HG03103 (cell line): ENCODE results near the gene FCHSD1.
"Not testable (repeated sequence)": the region's sequence is repeated elsewhere in the genome, so short reads cannot be mapped to it uniquely, and the experiment has no call there.

Source experiments
- ATAC-seq: cut with Tn5 transposase; IDR thresholded peaks from one replicate; pipeline ENCODE4 v1.9.1; 2021; ENCODE audit warnings: low read depth; ENCODE audit not compliant: unreplicated experiment

The FCHSD1 gene

DNA sequence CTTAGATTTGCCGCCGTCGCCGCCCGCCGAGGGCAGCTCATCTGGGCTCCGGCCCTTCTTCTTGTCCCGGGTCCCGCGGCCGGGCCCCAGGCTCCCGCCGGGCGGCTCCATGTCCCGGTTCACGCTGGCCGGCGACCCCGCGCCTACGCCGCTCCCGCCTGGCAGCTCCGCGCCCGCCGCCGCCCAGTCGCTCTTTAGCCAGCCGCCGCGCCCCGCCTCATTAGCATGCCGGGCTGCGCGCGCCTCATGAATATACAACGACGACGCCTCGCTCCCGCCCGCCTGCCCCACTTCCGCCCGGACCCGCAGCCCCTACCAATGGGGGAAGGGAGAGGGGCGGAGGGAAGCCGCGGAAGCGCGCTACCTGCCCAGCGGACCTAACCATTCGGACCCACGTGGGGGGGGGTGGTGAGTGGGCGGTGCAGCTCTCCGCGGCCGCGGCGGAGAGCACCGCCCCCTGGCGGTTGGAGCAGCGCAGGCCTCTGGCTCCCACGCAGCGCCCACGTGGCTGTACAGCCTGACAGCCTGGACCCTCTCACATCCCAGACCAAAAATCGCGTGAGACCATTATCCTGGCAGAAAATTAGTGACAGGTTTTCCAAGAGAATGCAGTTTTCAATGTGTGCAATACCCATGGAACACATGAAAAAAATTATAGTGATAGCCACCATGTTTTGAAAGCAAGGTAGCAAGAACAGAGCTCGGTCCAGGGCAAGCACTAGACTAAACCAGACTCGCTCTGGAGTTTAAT, 32.2 kb downstream of the FCHSD1 start, which contains the start of gene DIAPH1:
DIAPH1 (minus strand) TSS at position 197 of the 751 bp plus-strand sequence; CDS start at position 111, 86 bp downstream.
- ATAC-seq = peak; percentile 79

DNA sequence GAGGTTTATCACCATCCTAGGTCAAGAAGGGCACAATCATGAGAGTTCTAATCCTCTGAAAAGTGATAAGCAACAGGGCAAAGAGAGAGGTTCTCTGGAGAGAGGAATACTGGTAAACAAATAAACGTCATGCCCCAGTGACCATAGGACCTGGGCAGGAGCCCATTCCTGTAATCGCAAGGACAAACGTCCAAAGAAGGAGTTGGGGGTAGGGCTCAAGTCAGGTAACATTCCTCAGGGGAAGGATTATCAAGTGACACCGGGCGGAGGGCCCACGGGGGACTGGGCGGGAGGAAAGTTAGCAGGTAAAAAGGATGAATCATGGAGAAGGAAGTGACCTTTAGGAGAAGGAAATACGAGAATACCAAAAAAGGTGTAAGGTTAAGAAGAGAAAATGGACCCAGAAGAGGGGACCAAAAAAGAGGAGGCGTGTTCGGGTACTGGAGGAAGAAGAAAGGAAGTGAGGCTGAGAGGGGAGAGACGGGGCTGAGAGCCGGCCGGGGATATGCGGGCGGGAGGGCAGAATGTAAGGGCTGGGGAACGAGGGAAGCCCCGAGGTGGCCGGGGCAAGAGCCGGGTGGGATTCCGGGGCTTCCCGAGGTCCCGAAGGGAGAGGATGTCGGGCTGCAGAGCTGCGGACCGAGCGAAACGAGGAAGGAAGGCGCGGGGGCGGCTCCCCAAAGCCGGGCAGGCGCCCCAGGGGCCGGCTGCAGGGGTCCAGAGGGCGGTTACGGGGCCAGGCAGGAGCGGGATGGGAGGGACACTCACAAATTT, 33.0 kb downstream of the FCHSD1 start:
- peak; percentile 17 for ATAC-seq

DNA sequence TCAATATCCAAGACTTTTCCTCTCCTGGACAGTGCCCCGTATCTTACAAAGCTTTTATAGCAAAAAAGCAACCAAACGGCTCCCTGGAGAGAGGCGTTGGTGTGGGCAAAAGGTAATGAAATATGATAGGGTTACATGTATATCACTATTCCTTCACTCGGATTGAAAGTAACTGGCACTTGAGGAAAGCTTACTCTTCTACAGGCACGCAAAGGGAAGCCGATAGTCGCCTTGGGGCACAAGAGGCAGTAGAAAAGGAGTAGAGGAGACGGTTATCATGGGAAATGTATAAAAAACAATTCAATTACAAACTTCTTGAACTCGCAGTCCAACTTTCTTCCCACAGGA, 33.6 kb downstream of the FCHSD1 start:
- no peak for ATAC-seq

DNA sequence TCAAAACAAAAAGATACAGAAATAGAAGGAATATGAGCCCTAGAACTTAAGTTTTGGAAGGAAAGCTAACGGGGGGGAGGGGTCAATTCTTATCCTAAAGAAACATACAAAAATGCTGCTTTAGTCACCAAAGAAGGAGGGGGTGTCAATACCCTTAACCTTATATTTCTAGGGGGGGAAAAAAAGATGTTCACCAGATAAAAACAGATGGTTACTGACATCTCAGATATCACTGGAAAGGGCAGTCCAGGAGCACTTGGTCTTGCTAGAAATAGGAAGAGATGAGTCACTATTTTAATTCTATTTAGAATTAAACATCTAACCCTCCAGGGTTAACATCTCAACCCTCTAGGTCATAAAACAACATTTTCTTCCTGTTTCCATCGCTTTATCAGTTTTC, 34.1 kb downstream of the FCHSD1 start:
- ATAC-seq = no peak

DNA sequence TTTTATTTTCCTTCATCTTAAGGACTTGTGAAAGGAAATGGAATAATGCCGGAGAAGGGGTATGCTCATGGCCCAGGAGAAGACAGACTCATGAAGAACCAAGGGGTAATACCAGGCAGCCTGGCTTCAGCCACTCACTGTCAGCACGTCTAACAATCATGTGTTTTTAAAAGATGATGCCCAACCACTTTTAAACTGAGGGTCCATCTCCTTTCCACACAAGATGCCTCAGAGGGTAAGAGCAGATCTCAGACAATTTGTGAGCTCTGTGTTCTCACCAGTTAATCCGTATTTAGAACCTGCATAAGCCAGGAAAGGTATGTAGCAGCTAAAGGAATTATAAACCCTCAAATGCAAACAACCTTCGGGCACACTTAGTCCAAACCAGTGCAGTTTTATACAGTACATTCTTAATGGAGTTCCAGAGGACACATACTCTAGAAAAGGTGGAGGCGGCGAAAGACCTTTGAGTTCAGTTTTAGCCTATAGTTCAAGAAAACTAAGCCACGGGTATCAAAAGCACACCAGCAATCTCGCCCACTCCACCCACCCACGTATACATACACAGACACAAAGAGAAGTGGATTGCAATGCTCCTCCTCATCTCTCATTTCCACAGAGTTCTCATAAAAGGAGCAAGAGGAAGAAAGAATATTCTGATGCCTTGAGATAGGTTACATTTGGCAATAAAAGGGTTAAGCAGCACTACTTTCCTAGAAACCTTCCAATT, 35.1 kb downstream of the FCHSD1 start:
- no peak for ATAC-seq

DNA sequence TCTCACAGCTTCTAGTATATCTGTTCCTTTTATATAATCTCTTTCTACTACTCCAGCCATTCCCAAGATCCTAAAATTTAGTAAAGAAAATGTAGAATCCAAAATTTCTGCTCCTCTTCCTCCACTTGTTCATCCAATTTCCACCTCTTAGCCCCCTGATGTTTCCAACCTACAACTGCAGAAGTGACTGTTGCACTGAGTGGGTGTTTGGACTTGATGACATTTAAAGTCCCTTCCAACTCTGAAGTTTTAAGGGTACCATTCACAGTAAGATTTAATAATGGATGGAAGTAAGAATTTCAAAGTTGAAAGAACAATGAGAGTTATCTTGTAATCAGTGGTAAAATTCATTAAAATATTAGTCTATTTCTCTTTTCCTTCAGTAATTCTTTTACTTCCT, 37.9 kb downstream of the FCHSD1 start:
- no peak for ATAC-seq

DNA sequence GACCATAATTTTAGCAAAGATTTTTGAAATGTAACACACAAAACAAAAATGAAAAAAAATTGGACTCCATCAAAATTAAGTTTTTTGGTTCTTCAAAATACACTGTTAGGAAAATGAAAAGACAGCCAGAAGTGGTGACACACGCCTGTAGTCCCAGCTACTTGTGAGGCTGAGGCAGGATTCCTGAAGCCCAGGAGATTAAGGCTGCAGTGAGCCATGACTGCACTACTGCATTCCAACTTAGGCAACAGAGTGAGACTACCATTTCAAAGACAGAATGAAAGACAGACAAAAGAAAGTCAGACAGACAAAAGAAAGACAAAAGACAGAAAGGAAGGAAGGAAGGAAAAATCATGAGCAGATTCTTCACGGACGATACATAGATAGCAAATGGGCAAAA, 39.9 kb downstream of the FCHSD1 start:
- ATAC-seq = no peak

DNA sequence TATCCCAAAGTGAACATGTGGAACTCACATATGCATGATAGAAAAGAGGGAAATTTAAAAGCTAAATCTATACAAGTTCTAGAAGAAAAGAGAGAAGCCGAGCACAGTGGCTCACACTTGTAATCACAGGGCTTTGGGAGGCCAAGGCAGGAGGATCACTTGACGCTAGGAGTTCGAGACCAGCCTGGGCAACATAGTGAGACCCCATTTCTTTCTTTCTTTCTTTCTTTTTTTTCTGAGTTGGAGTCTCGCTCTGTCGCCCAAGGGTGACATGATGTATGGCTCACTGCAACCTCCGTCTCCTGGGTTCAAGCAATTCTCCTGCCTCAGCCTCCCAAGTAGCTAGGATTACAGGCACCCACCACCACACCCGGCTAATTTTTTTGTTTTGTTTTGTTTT, 41.3 kb downstream of the FCHSD1 start:
- not testable (repeated sequence) for ATAC-seq

DNA sequence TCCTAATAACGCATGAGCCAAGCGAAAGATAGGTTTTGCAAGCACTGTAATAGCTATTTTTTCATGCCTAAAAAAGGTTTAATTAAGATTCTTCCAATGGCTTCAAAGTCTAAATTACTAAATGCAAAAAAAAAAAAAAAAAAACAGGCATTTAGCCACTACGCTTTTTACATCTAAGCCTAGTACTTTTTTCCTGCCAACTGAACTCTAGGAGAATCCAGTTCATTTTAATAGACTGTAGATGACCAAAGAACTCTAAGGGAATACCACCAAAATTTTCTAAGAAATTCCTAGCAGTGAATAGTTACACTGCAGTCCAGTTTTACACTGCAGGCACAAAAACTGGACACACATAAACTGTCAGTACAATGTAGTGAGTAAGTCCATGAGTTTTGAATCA, 42.2 kb downstream of the FCHSD1 start:
- no peak for ATAC-seq

DNA sequence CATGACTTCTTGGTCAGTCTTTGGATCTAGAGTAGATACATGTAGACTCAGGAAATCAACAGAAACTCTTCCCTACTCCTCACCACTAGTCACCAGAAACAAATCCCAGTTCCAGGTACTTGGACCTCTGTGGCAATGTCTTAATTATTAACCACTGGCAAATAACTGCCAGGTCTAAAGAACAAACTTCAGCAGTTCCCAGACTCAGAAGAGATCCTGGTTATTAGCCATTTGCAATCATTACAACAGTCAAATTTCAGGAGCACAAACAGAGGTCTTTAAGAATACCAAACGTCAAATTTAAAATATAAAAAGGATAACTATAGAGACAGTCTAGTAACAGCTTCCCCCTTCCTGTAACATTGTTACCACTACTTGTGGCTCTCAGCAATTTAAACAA, 42.7 kb downstream of the FCHSD1 start:
- ATAC-seq = no peak

DNA sequence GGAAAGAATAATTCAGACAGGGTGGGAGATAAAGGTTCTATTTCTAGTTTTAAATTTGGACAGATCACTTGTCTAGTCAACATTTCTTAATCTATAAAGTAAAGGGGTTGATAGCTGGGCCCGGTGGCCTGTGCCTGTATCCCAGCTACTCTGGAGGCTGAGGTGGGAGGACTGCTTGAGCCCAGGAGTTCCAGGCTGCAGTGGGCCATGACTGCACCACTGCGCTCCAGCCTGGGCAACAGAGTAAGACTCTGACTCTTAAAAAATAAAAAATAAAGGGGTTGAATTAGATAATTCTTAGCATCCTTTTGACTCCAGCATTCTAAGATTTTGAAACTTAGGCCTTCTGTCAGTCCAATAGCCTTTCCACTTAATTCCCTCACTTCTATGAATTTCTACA, 43.2 kb downstream of the FCHSD1 start:
- no peak for ATAC-seq

DNA sequence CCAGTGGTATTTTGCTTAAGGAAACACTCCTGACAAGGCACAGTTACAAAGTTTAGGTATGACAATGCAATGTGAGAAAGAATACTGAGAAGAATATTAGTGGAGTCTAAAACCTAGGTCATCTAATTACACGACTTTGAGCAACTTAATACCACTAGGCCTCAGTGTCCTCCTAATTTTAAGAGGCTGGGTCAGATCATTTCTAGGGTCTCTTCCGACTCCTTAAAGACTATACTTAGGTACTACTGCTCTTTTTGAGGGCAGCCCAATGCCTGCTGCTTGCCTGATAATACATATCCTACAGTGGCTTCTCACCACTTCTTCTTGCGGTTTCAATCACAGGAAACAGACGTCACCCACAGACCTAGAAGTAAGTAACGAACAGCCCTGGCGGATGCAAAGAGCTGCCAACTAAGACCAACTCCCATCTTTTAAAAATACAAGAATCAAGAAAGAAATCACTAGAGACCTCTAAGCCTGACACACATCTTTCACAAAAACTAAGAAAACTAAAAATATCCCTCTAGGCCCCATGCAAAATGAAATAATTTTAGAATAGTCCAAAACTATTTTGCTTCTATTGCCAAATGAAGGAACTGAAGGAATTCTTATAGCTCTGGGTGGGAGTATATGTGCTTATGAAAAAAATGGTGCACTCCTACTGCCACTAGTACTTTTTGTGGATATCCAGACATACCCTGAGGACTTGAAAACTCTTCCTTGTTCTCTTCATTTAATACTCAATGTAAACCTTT, 45.5 kb downstream of the FCHSD1 start:
- ATAC-seq = peak; percentile 90

DNA sequence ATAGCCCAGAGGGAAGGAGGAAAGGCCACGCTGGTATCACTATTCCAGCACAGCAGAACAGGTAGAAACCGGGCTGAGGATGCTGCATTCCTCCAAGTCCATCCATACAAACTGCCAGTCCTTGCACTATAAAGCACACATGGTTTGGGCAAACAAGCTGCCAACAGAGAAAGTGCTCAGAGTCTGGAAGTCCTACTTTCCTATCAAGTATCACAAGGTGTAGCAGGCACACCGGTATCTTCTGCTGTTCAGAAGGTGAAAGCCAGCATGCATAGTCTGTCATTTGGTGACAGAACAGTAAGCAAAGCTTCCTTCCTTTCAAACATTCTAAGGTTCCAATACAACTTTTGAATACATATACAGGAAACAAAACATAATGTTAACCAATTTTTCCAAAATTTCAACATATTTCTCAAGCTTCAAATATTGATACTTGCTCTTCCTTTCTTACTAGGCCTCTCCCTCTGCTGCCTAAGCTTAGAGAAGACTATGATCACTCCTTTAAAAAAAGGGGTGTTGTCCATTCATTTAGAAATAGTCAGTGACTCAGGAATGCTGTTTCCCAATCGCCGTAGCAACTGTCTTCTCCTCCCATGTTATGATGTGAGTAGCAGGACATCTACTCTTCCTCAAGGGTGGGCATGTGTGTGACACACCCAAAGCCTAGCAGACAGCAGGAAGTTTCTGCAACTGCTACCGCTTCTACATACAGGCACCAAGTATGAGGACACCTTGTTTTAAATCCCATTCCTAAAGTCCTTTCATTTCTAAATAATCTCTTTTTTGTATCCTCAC, 47.1 kb downstream of the FCHSD1 start:
- ATAC-seq = no peak

DNA sequence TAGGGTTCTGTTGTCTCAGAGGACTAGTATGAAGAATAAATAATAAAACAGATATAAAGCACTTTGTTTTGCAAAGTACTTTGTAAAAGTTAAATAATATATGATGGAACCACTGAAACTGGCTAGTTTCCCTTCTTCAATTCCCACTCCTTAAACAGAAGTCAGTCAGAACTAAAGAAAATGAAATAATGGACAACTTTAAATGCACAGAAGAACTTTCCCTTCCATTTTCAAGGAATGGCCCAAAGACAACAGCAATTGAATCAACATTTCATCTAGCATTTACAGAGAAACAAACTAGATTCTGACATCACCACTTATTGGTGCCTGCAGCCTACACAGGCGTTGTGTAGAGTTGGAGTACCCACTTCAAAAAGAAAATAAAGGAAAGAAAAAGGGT, 48.6 kb downstream of the FCHSD1 start:
- ATAC-seq = no peak

DNA sequence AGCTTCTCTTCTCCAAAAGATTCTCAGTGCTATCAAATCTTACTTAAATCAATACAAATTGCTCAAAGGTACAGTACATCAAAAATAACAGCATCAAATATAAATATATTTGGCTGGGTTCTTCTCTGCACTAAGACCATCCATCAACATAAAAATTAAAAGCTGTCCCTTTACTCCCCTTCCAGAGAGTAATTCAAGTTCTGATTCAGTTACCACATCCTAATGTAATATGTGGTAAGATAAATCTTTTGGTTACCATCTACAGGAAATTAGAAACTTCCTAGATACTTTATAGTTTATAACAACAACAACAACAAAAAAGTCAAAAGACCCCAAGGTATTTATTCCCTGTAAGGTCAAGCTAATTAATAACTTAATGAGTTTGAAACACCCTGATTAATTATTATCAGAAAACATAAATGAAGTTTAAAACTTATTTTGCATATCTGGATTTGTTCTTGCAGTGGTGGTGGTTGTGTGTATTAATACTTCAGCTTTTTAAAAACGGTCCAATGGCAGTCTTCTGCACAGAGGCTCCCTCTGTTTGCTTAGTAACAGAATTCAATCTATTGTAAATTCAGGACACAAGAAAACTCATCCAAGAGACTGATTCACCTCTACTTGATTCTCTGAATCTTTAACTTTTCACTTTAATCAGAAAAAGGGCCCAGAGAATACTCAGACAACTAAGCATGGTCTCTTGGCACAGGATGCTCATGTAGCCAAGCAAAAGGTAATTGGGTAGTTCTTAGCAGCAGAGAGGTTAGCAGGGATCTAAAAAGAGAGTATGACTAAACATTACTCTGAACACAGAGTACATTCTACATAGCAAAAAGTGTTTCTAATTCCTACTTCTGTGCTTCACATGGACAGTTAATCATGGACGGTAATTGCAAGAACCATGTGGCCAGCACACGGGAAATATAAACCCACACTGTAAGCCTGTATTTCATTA, 52.5 kb downstream of the FCHSD1 start:
- no peak for ATAC-seq

DNA sequence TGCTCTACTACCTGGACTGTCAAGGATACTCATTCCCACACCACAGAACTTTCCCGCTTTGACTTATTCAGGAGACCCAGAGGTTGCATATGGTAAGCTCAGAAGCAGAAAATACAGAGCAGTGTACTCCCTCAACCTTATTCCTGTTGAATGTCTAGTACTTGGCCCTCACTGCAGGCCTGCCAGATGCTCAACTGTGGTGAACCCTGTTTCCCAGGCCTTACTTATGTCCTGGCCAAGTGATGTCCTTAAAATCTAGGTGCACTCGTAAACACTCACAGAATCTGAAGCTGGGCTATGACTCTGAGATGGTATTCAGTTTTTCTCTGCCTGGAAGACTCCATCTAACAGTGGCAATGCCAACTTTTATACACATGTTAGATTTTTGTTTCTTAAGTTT, 53.4 kb downstream of the FCHSD1 start:
- ATAC-seq = no peak

DNA sequence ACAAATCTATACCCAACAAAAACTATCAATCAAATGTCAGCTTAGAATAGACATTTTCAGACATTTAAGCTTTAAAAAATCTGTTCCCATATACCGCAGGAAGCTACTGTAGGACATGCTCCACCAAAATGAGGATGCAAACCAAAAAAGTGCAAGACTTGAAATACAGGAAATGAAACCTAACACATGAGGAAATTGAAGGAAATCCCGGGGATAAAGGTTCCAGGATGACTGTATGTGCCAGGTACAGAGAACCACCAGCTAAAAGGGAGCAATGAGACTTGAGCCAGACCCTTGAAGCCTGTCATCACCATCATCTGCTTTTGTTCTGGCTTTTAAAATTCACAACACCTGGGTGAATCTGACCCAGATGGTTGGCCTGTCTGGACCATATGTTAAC, 53.8 kb downstream of the FCHSD1 start:
- ATAC-seq = no peak

DNA sequence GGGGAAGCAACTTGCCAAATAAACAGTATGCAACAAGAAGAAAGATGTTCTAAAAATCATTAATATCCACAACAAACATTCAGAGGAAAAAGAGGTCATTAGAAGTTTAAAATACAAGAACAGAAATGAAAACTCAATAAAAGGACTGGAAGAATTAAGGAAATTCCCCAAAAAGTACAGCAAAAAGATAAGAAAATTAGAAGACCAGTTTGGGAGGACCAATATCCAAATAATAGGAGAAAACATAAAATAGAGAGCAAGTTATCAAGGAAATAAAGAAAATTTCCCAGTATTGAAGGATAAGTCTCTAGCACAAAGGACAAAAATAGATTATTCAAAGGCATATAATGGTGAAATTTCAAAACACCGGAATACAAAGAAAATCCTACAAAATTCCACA, 54.4 kb downstream of the FCHSD1 start:
- no peak for ATAC-seq

DNA sequence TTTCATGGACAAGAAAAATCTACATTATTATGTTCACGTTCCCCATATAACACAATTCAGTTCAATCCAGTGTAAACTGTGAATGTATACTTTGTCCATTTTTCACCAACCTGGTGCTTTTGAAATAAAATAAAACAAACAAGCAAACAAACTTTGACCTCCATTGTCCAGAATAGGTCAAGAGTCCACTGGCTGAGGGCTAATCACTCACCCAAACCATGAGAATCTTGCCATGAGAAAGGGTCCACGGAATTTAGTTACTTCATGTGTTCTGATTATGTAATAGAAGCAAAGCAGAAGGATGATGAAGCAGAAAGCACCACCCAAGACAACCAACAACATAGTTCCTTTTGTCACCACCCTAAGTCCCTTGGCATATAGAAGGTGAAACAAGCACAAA, 61.1 kb downstream of the FCHSD1 start:
- ATAC-seq = no peak
